GM23338 (cell line): ENCODE results near the gene DPY19L1. TPM values are rescaled to one million over a fixed set of nuclear protein-coding genes. Genes with fewer than 3 reads are reported as not detected.

Source experiments
- ATAC-seq: fragments of 200-7000 bp; cut with Tn5 transposase; 3 replicates; pipeline ENCODE4 v1.9.1; 2020
- DNase-seq: peaks from one replicate; pipeline ENCODE4 v3.0.0-alpha.2; 2015; ENCODE audit warnings: low spot score
- H2AFZ ChIP-seq: fragments of 200-600 bp; sonication (generic); 2 replicates; pipeline ENCODE4 v1.8.0; 2016; ENCODE audit warnings: antibody characterized with exemption, mild to moderate bottlenecking, moderate library complexity
- H3F3A ChIP-seq: fragments of 200-600 bp; sonication (generic); replicated peaks from 2 replicates; pipeline ENCODE4 v1.8.0; 2017; ENCODE audit warnings: antibody characterized with exemption, mixed run types, low read depth
- H3K27ac ChIP-seq: fragments of 200-600 bp; sonication (generic); 2 replicates; pipeline ENCODE4 v1.6.1; 2016; ENCODE audit warnings: low read depth
- H3K27me3 ChIP-seq: fragments of 200-600 bp; sonication (generic); 2 replicates; pipeline ENCODE4 v1.8.0; 2016; ENCODE audit warnings: mild to moderate bottlenecking, mixed run types, moderate library complexity; ENCODE audit not compliant: insufficient read depth
- H3K36me3 ChIP-seq: fragments of 200-600 bp; sonication (generic); 2 replicates; pipeline ENCODE4 v1.8.0; 2016; ENCODE audit warnings: mild to moderate bottlenecking; ENCODE audit not compliant: insufficient read depth
- H3K4me1 ChIP-seq: fragments of 200-600 bp; sonication (generic); 2 replicates; pipeline ENCODE4 v1.8.0; 2016; ENCODE audit warnings: mild to moderate bottlenecking, moderate library complexity; ENCODE audit not compliant: insufficient read depth
- H3K4me2 ChIP-seq: fragments of 200-600 bp; sonication (generic); 2 replicates; pipeline ENCODE4 v1.7.1; 2017; ENCODE audit warnings: mixed run types
- H3K4me3 ChIP-seq: fragments of 200-600 bp; sonication (generic); 2 replicates; pipeline ENCODE4 v1.6.1; 2016; ENCODE audit warnings: mixed run types
- H3K79me2 ChIP-seq: fragments of 200-600 bp; sonication (generic); replicated peaks from 2 replicates; pipeline ENCODE4 v1.8.0; 2017; ENCODE audit warnings: mild to moderate bottlenecking; ENCODE audit not compliant: insufficient read depth
- H3K9me2 ChIP-seq: fragments of 200-600 bp; sonication (generic); 2 replicates; pipeline ENCODE4 v1.8.0; 2017; ENCODE audit not compliant: insufficient read depth
- H4K20me1 ChIP-seq: fragments of 200-600 bp; sonication (generic); replicated peaks from 2 replicates; pipeline ENCODE4 v1.8.0; 2017; ENCODE audit warnings: mild to moderate bottlenecking; ENCODE audit not compliant: insufficient read depth
- H3K27ac Mint-ChIP-seq: 2 replicates; pipeline ENCODE4 v1.8.0; 2020; ENCODE audit warnings: inconsistent platforms, mild to moderate bottlenecking, moderate library complexity, mixed read lengths
- H3K27me3 Mint-ChIP-seq: 3 replicates; pipeline ENCODE4 v1.8.0; 2022; ENCODE audit warnings: low read depth, mild to moderate bottlenecking, moderate library complexity, mixed read lengths, inconsistent platforms; ENCODE audit not compliant: insufficient read depth, poor library complexity
- H3K36me3 Mint-ChIP-seq: 3 replicates; pipeline ENCODE4 v1.8.0; 2021; ENCODE audit warnings: low read depth, mild to moderate bottlenecking, inconsistent platforms, moderate library complexity, mixed read lengths
- H3K4me1 Mint-ChIP-seq: 3 replicates; pipeline ENCODE4 v1.8.0; 2020; ENCODE audit warnings: mild to moderate bottlenecking, inconsistent platforms, mixed read lengths
- H3K4me3 Mint-ChIP-seq: 3 replicates; pipeline ENCODE4 v1.8.0; 2021; ENCODE audit warnings: moderate library complexity, mild to moderate bottlenecking, inconsistent platforms, mixed read lengths
- H3K9me3 Mint-ChIP-seq: 3 replicates; pipeline ENCODE4 v1.8.0; 2020; ENCODE audit warnings: moderate library complexity, mild to moderate bottlenecking, inconsistent platforms, mixed read lengths
- CREB1 ChIP-seq: fragments of 250-450 bp; sonication (Bioruptor Pico); IDR thresholded peaks from 2 replicates; pipeline ENCODE4 v1.5.0; 2020; ENCODE audit warnings: low read depth, mild to moderate bottlenecking, moderate library complexity
- CTCF ChIP-seq, 2 experiments: fragments of 200-600 bp in 1 of 2; sonication (generic) in 1 of 2; conservative IDR thresholded peaks; 2 replicates each; pipeline versions ENCODE4 v1.5.1 to v1.6.1; 2016 to 2017; ENCODE audit warnings: antibody characterized with exemption in 2 of 2, low read depth in 2 of 2, mild to moderate bottlenecking in 2 of 2, moderate library complexity in 1 of 2
- EZH2 ChIP-seq: fragments of 200-600 bp; sonication (generic); IDR thresholded peaks from one replicate; pipeline ENCODE4 v1.8.0; 2017; ENCODE audit warnings: antibody characterized with exemption, mild to moderate bottlenecking, low read depth; ENCODE audit not compliant: unreplicated experiment
- EZH2phosphoT487 ChIP-seq: fragments of 200-600 bp; sonication (generic); IDR thresholded peaks from one replicate; pipeline ENCODE4 v1.8.1; 2018; ENCODE audit warnings: antibody characterized with exemption; ENCODE audit not compliant: unreplicated experiment
- JUNB ChIP-seq: IDR thresholded peaks from one replicate; pipeline ENCODE4 v1.6.1; 2016; ENCODE audit warnings: antibody characterized with exemption; ENCODE audit not compliant: unreplicated experiment
- NANOG ChIP-seq: IDR thresholded peaks from 2 replicates; pipeline ENCODE4 v1.6.1; 2016; ENCODE audit warnings: antibody characterized with exemption, borderline replicate concordance
- POLR2AphosphoS5 ChIP-seq: IDR thresholded peaks from 2 replicates; pipeline ENCODE4 v1.6.1; 2016; ENCODE audit warnings: antibody characterized with exemption, low read depth
- REST ChIP-seq: IDR thresholded peaks from one replicate; pipeline ENCODE4 v1.6.1; 2018; ENCODE audit warnings: antibody characterized with exemption; ENCODE audit not compliant: unreplicated experiment
- STAT1 ChIP-seq: IDR thresholded peaks from one replicate; pipeline ENCODE4 v1.6.1; 2016; ENCODE audit warnings: antibody characterized with exemption; ENCODE audit not compliant: unreplicated experiment
- ZNF114 ChIP-seq: fragments of 250-450 bp; sonication (Bioruptor Pico); IDR thresholded peaks from 2 replicates; pipeline ENCODE4 v1.5.0; 2020; ENCODE audit warnings: mild to moderate bottlenecking, moderate library complexity
- ZNF331 ChIP-seq: fragments of 250-450 bp; sonication (Bioruptor Pico); IDR thresholded peaks from 2 replicates; pipeline ENCODE4 v1.5.0; 2020; ENCODE audit warnings: low read depth, mild to moderate bottlenecking, moderate library complexity
- polyA plus RNA-seq: library from polyadenylated mRNA; unstranded; fragments of >200 nt; fragmentation: Nextera tagmentation; extraction: Ambion mirVana; gene quantifications from 2 replicates; pipeline ENCODE4 v1.2.1, GENCODE V29; 2016
- total RNA-seq: library from RNA; depleted of rRNA; stranded (reverse); fragments of >200 nt; shearing (Covaris generic); gene quantifications from 2 replicates; pipeline ENCODE4 v1.2.3, GENCODE V29; 2014
- TF ChIP-seq, protein P1 (sequence below): fragments of 250-450 bp; sonication (Bioruptor Pico); IDR thresholded peaks from 2 replicates; pipeline ENCODE4 v1.5.0; 2020; ENCODE audit warnings: mild to moderate bottlenecking, moderate library complexity
- TF ChIP-seq, protein P2 (sequence below): IDR thresholded peaks from 2 replicates; pipeline ENCODE4 v1.6.1; 2016; ENCODE audit warnings: antibody characterized with exemption

The DPY19L1 gene
- total and polyA plus RNA-seq, 2 experiments from 2014 or later = 4.4 to 20.2 TPM

DNA sequence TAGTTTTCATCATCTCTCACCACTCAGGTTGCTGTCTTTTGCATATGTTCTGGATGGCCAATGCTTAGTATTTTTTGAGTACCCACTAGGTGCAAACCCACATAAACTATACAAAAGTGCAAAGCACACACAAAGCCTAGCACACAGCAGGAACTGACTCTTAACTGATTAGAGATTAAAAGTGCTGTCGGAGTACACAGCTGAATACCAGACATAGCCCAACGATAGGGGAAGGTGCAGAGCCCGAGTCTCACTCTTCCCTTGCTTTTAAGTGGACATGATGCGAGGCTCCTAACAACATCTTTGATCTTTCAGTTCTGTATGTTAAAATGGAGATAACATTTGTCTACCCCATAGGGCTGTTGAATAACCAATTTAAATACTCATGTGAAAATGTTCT, 90.8 kb downstream of the DPY19L1 start:
- H3K36me3 ChIP-seq = no peaks in the 10 kb centered on the region
- no peaks in the 10 kb centered on the region for H3K27me3 ChIP-seq
- no peaks in the 10 kb centered on the region for H3F3A ChIP-seq
- H3K79me2 ChIP-seq = no peaks in the 10 kb centered on the region
- TF ChIP-seq CREB1 (CRISPR knock-in tag) (no peak), ZNF114 (CRISPR knock-in tag) (no peak), JUNB (no peak), CTCF (conservative IDR thresholded peaks at IDR 0.05; ENCODE audit: low read depth in 2 of 2) (no peak), EZH2phosphoT487 (no peak), NANOG (no peak), STAT1 (no peak), REST (no peak), ZNF331 (CRISPR knock-in tag) (no peak), POLR2AphosphoS5 (no peak), EZH2 (no peak)
- TF ChIP-seq, protein P1, sequence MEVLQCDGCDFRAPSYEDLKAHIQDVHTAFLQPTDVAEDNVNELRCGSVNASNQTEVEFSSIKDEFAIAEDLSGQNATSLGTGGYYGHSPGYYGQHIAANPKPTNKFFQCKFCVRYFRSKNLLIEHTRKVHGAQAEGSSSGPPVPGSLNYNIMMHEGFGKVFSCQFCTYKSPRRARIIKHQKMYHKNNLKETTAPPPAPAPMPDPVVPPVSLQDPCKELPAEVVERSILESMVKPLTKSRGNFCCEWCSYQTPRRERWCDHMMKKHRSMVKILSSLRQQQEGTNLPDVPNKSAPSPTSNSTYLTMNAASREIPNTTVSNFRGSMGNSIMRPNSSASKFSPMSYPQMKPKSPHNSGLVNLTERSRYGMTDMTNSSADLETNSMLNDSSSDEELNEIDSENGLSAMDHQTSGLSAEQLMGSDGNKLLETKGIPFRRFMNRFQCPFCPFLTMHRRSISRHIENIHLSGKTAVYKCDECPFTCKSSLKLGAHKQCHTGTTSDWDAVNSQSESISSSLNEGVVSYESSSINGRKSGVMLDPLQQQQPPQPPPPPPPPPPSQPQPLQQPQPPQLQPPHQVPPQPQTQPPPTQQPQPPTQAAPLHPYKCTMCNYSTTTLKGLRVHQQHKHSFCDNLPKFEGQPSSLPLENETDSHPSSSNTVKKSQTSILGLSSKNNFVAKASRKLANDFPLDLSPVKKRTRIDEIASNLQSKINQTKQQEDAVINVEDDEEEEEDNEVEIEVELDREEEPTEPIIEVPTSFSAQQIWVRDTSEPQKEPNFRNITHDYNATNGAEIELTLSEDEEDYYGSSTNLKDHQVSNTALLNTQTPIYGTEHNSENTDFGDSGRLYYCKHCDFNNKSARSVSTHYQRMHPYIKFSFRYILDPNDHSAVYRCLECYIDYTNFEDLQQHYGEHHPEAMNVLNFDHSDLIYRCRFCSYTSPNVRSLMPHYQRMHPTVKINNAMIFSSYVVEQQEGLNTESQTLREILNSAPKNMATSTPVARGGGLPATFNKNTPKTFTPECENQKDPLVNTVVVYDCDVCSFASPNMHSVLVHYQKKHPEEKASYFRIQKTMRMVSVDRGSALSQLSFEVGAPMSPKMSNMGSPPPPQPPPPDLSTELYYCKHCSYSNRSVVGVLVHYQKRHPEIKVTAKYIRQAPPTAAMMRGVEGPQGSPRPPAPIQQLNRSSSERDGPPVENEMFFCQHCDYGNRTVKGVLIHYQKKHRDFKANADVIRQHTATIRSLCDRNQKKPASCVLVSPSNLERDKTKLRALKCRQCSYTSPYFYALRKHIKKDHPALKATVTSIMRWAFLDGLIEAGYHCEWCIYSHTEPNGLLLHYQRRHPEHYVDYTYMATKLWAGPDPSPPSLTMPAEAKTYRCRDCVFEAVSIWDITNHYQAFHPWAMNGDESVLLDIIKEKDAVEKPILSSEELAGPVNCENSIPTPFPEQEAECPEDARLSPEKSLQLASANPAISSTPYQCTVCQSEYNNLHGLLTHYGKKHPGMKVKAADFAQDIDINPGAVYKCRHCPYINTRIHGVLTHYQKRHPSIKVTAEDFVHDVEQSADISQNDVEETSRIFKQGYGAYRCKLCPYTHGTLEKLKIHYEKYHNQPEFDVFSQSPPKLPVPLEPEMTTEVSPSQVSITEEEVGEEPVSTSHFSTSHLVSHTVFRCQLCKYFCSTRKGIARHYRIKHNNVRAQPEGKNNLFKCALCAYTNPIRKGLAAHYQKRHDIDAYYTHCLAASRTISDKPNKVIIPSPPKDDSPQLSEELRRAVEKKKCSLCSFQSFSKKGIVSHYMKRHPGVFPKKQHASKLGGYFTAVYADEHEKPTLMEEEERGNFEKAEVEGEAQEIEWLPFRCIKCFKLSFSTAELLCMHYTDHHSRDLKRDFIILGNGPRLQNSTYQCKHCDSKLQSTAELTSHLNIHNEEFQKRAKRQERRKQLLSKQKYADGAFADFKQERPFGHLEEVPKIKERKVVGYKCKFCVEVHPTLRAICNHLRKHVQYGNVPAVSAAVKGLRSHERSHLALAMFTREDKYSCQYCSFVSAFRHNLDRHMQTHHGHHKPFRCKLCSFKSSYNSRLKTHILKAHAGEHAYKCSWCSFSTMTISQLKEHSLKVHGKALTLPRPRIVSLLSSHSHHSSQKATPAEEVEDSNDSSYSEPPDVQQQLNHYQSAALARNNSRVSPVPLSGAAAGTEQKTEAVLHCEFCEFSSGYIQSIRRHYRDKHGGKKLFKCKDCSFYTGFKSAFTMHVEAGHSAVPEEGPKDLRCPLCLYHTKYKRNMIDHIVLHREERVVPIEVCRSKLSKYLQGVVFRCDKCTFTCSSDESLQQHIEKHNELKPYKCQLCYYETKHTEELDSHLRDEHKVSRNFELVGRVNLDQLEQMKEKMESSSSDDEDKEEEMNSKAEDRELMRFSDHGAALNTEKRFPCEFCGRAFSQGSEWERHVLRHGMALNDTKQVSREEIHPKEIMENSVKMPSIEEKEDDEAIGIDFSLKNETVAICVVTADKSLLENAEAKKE = no peak
- TF ChIP-seq, protein P2, sequence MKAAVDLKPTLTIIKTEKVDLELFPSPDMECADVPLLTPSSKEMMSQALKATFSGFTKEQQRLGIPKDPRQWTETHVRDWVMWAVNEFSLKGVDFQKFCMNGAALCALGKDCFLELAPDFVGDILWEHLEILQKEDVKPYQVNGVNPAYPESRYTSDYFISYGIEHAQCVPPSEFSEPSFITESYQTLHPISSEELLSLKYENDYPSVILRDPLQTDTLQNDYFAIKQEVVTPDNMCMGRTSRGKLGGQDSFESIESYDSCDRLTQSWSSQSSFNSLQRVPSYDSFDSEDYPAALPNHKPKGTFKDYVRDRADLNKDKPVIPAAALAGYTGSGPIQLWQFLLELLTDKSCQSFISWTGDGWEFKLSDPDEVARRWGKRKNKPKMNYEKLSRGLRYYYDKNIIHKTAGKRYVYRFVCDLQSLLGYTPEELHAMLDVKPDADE = no peak
- no peak overlapping the region for H2AFZ ChIP-seq
- H3K4me1 ChIP-seq = peaks cover 18% of the 10 kb centered on the region
- no peak overlapping the region for H3K27ac ChIP-seq
- H3K27me3 Mint-ChIP-seq = peaks cover 2% of the 10 kb centered on the region
- H3K4me3 Mint-ChIP-seq = no peak overlapping the region
- H3K36me3 Mint-ChIP-seq = no peaks in the 10 kb centered on the region
- DNase-seq = no peak
- peaks cover 23% of the 10 kb centered on the region for H3K4me1 Mint-ChIP-seq
- no peaks in the 10 kb centered on the region for H3K9me2 ChIP-seq
- no peak for ATAC-seq
- H3K9me3 Mint-ChIP-seq = no peaks in the 10 kb centered on the region
- no peak overlapping the region for H3K4me3 ChIP-seq
- H3K4me2 ChIP-seq = no peak overlapping the region
- H4K20me1 ChIP-seq = no peaks in the 10 kb centered on the region
- no peak overlapping the region for H3K27ac Mint-ChIP-seq
